Stimulated activated CD4-positive, alpha-beta T cell treated with anti-CD3 and anti-CD28 coated beads, Interleukin-2, amount 100 ng/mL, for 48 hours (primary cell): ENCODE measurements around the gene PPP2R3A.
"Not testable (repeated sequence)": the region's sequence is repeated elsewhere in the genome, so short reads cannot be mapped to it uniquely, and the experiment has no call there.

Experiments
- DNase-seq, 2 donors: peaks; one replicate each; pipeline ENCODE4 v3.0.0-alpha.2; 2020

The PPP2R3A gene

DNA sequence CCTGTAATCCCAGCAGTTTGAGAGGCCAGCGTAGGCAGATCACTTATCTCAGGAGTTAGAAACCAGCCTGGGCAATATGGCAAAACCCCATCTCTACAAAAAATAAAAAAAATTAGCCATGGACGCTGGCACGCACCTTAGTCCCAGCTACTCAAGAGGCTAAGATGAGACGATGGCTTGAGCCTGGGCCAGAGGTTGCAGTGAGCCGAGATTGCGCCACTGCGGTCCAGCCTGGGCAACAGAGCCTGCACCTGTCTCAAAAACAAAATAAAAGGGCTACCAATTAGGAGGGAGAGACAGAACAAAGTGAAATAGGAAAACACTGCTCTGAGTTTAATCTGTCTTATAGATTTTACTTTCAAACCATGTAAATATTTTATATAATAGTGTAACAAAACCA is 196.8 kb downstream of the PPP2R3A start:
- no peak for DNase-seq

GRCh38 chr3:136163607-136164006 is 198.1 kb downstream of the PPP2R3A start:
- not testable (repeated sequence) for DNase-seq

GRCh38 chr3:136166507-136166906 is 201.0 kb downstream of the PPP2R3A start:
- no peak for DNase-seq

- DNase-seq = not testable (repeated sequence)
Measured at GRCh38 chr3:136168236-136168635, 202.7 kb downstream of the PPP2R3A start.

DNA sequence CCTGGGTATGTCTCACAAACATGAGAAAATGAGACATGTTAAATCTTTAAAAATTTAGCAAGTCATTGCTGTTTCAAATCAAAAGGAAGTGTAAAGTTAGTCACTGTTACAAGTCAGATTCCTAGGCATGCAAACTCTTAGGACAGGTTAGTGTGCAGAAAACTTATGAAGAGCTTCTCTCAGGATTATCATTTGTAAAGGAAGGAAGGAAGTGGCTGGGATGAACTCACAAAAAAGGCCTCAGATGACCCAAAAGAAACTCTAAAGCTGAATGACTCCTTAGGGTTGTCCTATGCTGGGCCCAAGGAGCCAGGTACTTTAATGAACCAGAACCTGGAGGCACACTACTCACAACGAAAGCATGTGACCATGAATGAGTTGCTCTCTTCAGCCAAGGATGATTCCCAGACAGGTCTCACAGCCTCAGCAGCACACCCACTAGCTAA is 205.6 kb downstream of the PPP2R3A start:
- no peak for DNase-seq

- no peak for DNase-seq
Measured at GRCh38 chr3:136173939-136174490, 208.5 kb downstream of the PPP2R3A start.

- DNase-seq = no peak
Measured at GRCh38 chr3:136177876-136178275, 212.3 kb downstream of the PPP2R3A start.

GRCh38 chr3:136181741-136182140 is 216.2 kb downstream of the PPP2R3A start:
- no peak for DNase-seq

- DNase-seq = no peak
Measured at GRCh38 chr3:136184703-136185102, 219.2 kb downstream of the PPP2R3A start.

- no peak for DNase-seq
Measured at GRCh38 chr3:136186344-136186743, 220.8 kb downstream of the PPP2R3A start.

DNA sequence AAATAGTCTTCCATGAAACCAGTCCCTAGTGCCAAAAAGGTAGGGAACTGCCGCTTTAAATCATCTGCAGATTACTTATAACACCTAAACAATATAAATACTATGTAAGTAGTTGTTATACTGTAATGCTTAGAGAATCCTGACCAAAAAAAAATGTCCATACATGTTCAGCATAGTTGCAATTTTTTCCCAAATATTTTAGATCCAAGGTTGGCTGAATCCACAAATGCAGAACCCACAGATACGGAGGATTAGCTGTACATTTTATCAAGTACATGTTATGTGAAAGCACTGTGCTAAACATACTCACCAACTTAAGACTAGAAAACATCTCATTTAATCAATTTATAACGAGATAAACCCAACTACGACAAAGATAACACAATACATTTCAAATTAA is 221.3 kb downstream of the PPP2R3A start:
- no peak for DNase-seq

DNA sequence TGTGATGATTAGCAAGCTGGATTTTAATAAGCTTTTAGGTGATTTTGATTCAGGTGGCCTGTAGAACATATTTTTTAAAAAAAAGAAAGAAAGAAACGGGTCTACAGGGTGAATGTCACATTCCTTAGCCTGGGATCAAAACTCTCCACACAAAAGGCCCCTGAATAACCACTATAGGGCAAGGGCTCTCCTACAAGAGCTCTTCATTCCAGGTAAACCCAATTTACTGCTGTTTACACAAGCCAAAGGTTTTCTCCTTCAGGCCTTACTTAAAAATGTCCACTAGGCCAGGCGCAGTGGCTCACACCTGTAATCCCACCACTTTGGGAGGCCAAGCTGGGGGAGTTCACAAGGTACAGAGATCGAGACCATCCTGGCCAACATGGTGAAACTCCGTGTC is 222.3 kb downstream of the PPP2R3A start:
- DNase-seq = no peak

- no peak for DNase-seq
Measured at GRCh38 chr3:136189043-136189442, 223.5 kb downstream of the PPP2R3A start.

DNA sequence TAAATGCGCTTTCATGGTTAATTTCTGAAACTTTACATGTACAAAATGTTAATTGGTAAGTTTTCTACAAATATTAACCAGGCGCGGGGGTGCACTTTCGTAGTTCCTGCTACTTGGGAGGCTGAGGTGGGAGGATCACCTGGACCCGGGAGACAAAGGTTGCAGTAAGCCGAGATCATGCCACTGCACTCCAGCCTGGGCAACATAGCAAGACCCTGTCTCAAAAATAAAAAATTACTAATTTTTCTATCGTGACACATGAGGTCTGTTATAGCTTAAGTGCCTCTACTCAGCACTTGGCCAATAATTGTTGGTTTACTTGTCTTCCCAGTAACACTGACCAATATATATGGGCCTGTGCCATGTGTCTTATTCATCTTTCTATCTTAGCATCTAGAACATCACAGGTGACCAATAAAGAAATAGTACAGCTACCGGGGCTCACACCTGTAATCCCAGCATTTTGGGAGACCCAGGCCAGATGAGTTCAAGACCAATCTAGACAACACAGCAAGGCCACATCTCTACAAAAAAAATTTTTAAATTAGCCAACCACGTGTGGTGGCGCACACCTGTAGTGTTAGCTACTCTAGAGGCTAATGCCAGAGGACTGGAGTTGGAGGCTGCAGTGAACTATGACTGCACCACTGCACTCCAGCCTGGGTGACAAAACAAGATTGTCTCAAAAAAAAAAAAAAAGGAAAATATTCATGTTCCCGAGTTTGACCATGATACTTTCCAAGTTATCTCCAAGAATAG is 224.5 kb downstream of the PPP2R3A start:
- no peak for DNase-seq

- DNase-seq = not testable (repeated sequence)
Measured at GRCh38 chr3:136192195-136192594, 226.7 kb downstream of the PPP2R3A start.

- DNase-seq = no peak
Measured at GRCh38 chr3:136192831-136193230, 227.3 kb downstream of the PPP2R3A start.

DNA sequence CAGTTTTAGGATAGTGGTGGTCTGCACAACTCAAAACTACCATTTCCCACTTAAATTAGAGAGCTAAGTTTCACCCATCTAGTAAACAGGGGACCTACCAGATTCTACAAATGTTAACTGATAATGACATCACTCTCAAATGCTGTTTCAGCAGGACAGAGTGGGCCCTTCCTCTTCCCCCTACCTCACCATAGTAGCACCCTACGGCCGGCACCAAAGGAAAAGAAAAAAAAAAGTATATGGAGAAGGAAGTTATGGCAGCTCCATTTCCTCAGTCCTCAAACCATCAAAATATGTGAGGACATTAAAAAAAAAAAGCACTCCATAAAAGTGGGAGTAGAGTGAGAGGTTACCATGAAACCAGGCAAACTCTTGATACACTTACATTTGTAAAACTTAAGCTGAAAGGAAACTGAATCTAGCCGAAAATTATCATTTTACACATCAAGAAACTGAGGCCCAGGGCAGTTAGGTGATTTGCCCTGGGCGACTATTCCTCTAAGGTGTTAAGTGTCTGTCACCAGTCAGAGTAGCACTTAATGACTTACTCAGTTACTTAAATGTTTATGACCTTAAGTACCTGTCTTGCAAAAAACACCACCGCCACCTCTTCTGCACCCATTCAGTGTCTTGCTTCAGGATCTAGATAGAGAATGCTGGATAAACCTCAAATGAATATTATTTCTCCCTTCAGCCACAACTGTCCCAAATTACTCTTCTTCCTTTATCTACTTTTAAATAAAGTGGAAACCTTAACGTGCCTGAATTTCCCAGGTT is 227.9 kb downstream of the PPP2R3A start:
- DNase-seq = no peak

- peak; percentile 49 to 55 for DNase-seq
Measured at GRCh38 chr3:136194409-136195257, 229.1 kb downstream of the PPP2R3A start.

DNA sequence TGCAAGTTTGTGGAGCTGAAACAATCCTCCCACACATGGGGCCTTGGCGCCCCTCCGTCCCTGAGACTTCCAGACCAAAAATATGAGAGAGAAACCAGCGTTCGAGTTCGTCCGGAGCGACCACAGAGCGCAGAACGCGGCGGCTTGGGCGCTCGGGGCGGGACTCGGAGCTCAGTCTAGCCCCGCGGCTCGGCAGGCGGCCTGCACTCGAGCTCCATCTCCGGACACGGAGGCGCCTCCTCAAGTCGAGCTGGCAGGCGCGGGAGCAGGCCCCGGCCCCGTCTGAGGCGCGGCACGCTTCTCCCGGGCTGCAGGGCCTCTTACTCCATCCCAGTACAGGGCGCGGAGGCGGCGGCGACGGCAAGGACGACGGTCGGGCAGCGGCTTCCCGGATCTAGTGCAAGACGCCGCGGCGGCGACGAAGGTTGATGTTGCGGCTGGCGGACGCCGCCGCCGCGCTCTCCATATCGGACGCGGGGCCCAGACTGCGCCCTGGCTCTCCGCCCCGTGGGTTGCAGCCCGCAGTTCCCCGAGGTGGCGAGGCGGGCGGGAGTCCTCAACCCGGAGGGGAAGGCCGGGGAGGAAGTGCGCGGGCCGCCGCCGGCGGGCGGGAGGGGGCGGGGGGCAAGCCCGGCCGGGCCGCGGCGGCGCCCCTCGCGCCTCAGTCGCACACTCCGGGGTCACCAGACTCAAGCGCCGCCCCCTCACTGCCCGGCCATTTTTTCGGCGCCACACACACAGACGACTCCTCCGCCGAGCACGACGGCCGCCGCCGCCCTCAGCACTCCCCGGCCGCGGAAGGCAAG is 229.9 kb downstream of the PPP2R3A start:
- peak; percentile 44 to 61 for DNase-seq

DNA sequence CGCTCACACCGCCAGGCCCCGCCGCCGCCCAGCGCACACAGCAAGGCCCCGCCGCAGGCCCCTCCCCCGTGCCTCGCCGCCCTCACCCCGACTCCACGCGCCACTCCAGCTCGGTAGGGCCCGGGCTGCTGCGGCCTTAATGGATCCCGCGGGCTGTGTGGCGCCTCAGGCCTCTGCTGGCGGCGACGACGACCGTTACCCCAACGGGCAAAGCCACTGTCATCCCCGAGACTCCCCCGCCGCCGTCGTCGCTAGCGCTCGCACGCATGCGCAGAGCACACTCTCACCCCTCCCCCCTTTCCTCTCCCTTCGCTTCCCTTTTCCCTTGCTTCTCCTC is 230.5 kb downstream of the PPP2R3A start, which contains the start of gene MSL2:
Gene MSL2, minus strand, starts transcription at position 272 of the 337 bp plus-strand sequence. CDS start 1,222 bp downstream, outside the sequence.
- peak in 1 of 2 donors; percentile 65 for DNase-seq

DNA sequence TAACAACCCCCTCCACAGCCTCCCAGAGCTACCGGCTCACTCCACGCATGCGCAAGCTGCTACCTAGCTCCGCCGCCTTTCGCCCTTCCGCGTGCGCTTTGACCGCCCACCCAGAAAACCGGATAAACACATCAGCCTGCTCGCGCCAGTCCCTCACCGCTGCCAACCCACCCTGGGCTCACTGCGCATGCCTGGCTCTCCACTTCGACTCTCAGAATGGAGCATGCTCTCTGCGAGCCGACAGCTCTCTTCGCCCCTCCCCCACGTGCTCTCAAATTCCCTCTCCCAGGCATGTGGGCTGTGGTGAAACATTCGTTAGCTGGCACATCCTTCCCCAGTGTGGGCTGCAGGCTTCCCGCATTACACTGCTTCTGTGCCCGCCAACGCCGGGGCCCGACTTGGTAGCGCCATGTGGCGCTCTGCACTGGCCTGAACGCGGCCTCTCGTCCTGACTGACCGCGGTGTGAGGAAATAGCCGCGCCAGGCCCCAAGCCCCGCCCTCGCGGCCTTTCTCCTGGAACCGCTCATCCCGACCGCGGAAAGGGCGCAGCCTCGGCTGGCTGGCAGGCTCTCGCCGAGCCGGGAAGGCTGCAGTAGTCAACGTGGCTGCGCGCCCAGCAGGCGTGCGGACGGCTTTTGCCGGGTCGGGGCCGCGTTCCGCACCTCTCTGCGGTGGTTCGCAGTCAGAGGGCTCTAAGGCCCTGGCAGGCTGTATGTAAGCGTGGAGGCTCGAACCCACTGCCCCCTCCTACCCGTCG is 231.1 kb downstream of the PPP2R3A start:
- DNase-seq = peak; percentile 99 to 100
